ENCODE data around the gene PTPRM.

- no peak for TF ChIP-seq POLR2A (IDR thresholded peaks at IDR 0.05)
- TF ChIP-seq, protein P1, sequence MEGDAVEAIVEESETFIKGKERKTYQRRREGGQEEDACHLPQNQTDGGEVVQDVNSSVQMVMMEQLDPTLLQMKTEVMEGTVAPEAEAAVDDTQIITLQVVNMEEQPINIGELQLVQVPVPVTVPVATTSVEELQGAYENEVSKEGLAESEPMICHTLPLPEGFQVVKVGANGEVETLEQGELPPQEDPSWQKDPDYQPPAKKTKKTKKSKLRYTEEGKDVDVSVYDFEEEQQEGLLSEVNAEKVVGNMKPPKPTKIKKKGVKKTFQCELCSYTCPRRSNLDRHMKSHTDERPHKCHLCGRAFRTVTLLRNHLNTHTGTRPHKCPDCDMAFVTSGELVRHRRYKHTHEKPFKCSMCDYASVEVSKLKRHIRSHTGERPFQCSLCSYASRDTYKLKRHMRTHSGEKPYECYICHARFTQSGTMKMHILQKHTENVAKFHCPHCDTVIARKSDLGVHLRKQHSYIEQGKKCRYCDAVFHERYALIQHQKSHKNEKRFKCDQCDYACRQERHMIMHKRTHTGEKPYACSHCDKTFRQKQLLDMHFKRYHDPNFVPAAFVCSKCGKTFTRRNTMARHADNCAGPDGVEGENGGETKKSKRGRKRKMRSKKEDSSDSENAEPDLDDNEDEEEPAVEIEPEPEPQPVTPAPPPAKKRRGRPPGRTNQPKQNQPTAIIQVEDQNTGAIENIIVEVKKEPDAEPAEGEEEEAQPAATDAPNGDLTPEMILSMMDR (IDR thresholded peaks at IDR 0.05) = no peak
Measured at GRCh38 chr18:8439055-8439454, 871.9 kb downstream of the PTPRM start.
